AML-193 (cell line): ENCODE data around the gene LRCH1.

Source experiments
- DNase-seq, 2 experiments: peaks; one replicate each; lab custom pipeline; 2025; lab: John Stamatoyannopoulos, UW

Gene LRCH1

DNA sequence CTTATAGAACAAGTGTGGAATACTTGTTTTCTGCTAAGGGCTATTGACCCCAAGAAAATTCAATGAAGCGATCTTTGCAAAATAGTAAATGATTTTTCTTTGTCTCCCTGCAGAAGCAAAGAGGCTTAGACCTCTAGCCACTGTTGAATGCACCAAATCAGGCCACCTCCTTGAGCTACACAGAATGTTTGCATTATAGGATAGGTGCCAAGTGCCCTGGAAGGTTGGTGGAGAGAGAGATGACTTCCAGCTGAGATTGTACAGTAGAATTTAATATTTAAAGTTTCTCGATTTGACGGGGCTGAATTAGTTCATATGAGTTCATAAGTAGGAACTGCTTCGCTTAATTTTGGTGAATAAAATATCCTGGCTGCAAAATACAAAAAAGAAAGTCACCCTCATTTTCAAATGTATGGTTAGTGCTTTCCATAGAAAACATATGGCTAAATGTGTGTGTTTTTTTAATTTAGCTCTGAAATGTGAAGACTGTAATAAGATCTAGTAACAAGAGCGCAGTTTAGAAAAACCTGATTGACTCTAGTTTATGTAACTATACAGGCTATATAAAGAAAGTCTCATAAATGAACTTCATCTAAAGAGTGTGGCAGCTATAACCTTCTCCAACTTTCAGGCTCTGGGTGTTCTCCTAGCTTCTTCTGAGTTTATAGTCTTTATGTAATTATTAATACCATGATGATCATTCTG is 41.6 kb downstream of the LRCH1 start:
- no peak for DNase-seq

- DNase-seq = no peak
Measured at GRCh38 chr13:46595136-46595884, 42.3 kb downstream of the LRCH1 start.

DNA sequence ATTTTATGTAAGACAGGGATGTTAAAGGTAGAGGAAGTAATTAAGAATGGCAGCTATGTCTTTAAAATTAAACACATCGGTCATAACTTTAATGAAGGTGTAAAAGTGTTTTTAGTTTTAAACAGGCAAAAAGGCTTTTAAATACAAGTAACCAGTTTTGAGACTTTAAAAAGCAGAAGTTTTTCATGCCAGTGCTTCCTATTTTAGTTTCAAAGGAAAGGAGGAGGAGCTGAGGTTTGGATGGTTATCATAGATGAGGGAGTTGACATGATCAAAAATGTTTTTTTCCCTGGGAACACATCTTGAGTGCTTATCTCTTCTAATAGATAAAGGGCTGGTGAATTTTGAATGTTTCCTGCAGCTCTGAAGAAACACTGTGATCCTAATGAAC is 42.9 kb downstream of the LRCH1 start:
- DNase-seq = peak; percentile 68 to 74

DNA sequence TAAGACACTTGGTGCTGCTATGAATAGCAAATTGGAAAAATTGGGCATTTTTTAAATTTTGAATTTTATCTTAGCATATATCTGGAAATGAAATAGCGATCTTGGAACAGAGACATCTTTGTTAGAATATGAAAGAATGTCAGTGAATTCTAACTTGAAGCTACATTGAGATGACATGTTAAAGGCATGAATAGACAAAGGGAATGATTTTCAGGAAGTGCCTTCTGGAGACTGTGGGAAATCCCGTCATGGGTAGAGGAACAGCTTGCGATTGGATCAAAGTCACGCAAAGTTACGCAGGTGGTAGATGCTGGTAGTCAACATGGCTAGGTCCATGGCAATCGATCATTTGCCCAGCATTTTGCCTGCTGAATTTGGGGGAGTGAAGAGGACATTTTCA is 43.5 kb downstream of the LRCH1 start:
- DNase-seq = no peak

- peak; percentile 87 to 92 for DNase-seq
Measured at GRCh38 chr13:46598140-46598819, 45.3 kb downstream of the LRCH1 start.

DNA sequence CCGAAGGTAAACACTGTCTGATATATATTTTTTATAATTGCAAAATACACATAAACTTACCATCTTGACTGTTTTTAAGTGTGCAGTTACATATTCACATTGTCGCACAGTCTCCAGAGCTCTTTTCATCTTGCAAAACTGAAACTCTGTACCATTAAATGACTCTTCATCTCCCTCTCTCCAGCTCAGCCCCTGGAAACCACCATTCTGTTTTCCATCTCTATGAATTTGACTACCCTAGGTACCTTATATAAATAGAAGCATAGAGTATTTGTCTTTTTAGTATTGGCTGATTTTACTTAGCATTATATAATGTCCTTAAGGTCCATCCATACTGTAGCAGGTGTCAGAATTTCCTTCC is 45.8 kb downstream of the LRCH1 start:
- DNase-seq = no peak

DNA sequence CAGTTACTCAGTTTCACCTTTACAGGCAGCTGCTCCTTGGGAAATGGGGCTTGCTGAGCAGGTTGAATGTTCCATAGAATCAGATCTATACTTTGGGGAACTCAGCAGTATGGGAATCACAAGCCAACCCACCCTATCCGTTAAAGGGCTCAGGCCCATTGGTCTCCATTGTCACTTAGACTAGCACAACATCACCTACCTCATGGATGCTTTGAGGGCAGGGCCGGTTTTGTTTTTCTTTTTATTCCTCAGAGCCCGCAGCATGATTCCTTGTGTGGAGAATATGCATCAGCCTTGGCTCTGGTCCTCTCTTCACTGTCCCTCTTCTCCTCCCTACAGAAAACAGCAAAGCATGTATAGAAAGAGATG is 48.0 kb downstream of the LRCH1 start:
- DNase-seq = no peak

- no peak for DNase-seq
Measured at GRCh38 chr13:46602531-46602930, 49.6 kb downstream of the LRCH1 start.

DNA sequence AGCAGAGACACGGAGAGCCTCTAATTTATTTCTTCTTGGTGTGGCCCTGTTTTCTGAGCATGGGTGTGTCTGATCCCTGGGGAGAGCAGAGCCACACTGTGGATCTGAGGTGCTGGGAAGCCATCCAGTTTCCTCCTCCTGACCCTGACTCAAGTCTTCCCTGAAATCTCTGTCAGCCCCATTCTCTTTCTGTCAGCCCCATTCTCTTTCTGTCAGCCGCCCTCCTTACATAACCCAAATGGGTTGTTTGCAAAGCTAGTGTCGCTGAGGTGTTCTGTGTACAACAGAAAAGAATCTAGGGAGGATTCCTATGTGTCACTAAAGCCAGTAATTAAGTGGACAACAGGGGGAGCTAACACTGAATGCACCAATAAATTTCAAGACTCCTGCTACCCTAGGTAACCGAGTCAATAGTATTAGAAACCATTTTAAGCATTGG is 50.2 kb downstream of the LRCH1 start:
- peak; percentile 35 to 53 for DNase-seq

DNA sequence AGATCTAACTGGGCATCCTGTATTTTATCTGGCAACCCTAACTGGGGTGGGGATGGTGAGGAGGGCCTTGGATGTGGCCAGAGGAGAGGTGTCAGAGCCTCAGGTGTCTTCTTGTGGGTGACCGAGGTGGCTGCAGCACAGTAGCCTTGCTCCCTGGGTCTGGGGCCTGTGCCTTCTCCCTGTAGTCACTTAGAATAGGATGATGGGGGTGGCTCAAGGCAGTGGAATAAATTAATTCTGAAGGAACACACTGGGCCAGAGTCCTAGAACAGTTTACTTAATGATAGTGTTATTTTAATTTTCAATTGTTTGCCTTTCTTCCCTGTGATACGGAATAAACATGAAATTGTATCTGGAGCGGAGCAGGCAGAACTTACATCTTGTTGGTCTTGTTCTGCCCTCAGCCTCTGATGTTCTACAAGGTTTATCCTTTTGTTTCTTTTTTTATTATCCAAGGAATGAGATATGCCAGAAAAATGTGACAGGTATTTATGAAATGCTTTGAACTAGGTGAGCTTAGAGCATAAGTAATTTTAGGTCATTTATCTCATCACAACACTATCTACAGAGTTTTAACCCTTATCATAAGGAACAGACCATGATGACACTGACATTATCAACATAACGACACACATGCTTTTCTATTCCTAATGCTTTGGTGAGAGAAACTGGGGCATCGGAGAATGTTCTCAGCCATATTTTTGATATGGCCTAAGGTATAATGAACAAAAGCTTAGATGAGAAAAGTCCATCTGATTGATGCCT is 51.4 kb downstream of the LRCH1 start:
- DNase-seq = no peak

- no peak for DNase-seq
Measured at GRCh38 chr13:46605076-46605824, 52.3 kb downstream of the LRCH1 start.

GRCh38 chr13:46605825-46606554 is 53.0 kb downstream of the LRCH1 start:
- DNase-seq = peak; percentile 39 to 49

- no peak for DNase-seq
Measured at GRCh38 chr13:46606970-46607369, 54.0 kb downstream of the LRCH1 start.

GRCh38 chr13:46607768-46608564 is 55.0 kb downstream of the LRCH1 start:
- DNase-seq = no peak

DNA sequence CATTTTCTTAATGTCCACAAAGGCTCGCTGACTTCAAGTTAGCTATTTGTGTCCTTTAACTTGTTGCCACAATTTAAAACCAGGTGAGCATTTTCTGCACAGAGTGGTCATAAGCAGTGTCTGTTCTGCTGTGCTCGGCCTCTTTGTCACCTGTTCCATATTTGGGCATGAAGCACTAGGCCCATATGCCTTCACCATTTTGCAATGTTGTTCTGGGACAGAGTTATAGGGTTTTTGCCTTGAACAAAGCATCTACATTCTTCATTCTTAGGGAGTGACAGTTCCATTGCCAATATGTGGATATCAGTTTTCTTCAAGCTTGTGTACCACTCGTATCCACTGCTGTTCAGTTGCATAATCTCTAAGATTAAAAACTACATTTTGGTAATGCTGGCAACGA is 56.1 kb downstream of the LRCH1 start:
- no peak for DNase-seq

DNA sequence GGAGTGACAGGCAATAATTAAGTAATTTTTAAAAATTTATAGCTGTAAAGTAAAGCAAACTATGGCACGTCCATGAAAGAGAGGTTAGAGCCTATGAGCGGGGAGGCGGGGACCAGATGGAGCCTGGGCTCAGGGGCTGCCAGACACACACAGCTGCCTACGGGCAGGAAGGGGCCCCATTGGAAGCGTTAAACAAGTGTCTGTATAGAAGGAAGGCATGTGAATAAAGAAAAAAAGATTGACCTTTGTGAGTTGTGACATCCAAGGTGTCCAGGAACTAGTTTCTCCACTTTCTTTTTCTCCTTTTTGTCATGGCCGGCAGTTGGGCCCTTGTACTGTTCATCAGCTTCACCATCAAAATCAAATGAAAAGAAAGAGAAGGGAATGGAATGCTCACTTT is 56.8 kb downstream of the LRCH1 start:
- DNase-seq = no peak

- no peak for DNase-seq
Measured at GRCh38 chr13:46612267-46612666, 59.3 kb downstream of the LRCH1 start.

- no peak for DNase-seq
Measured at GRCh38 chr13:46613409-46614049, 60.6 kb downstream of the LRCH1 start.

DNA sequence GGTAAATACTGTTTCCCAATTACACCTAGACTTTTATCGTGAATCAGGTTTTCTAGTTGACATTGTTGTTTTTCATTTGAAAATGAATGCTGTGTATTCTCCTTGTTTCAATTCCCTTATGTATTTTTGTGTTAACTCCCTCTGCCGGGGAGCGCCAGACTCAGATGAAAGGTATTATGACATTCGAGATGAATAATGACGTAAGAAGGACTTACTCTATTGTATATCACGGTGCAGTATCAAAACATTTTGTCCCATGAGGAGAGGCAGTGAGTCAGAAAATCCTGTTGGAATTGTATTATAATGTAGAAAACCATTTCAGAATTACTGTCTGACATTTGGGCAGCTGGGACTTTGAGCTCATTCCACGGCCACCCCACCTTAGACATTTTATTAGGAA is 61.6 kb downstream of the LRCH1 start:
- DNase-seq = no peak
